Measurements from ENCODE around the gene VWA8. TPM values are rescaled to one million over a fixed set of nuclear protein-coding genes. Genes with fewer than 3 reads are reported as not detected.

The VWA8 gene
- total RNA-seq, 1 experiment from 2014 or later: 22.6 TPM

GRCh38 chr13:41644742-41645141 lies 316.2 kb downstream of the VWA8 start:
- ChIA-PET CTCF (no interaction called here), POLR2A (no interaction called here), RAD21 (ENCODE audit: low non-redundant PET in 1 of 2, low total read pairs in 2 of 2, uncharacterized antibody in 2 of 2, unreplicated experiment in 2 of 2) (no interaction called here)
- BruUV-seq (replicated peaks): no TSS peak
- intact Hi-C loops (cut with micrococcal nuclease): no loop called here
- H3K79me2 ChIP-seq (ENCODE audit: insufficient read depth, low read length): no peaks in the 10 kb centered on the region
- no peaks in the 10 kb centered on the region for H3K27me3 ChIP-seq (ENCODE audit: insufficient read depth, low read length)
- no peaks in the 10 kb centered on the region for H3K9me2 ChIP-seq (ENCODE audit: insufficient read depth)
- no peak overlapping the region for H3K27ac ChIP-seq (ENCODE audit: low read depth, low read length)
- H4K20me1 ChIP-seq (ENCODE audit: insufficient read depth): no peaks in the 10 kb centered on the region
- no peak for TF ChIP-seq CBX3 (IDR thresholded peaks at IDR 0.05; ENCODE audit: low read depth)
- no peak for TF ChIP-seq ZNF274 (IDR thresholded peaks at IDR 0.05; ENCODE audit: low read depth, low read length)
- no peak for TF ChIP-seq ZBTB33 (IDR thresholded peaks at IDR 0.05; ENCODE audit: extremely low read depth, insufficient replicate concordance, low read length)
- no peak for TF ChIP-seq TCF7L2 (IDR thresholded peaks at IDR 0.05; ENCODE audit: borderline replicate concordance, extremely low read depth, insufficient read depth, insufficient read length)
- TF ChIP-seq ZFX (IDR thresholded peaks at IDR 0.05): no peak
- TF ChIP-seq RAD21 (IDR thresholded peaks at IDR 0.05; ENCODE audit: low read depth): no peak
- TF ChIP-seq EGR1 (IDR thresholded peaks at IDR 0.05; ENCODE audit: low read depth): no peak
- no peak for TF ChIP-seq POLR2A (IDR thresholded peaks at IDR 0.05; ENCODE audit: borderline replicate concordance, extremely low read depth, insufficient read depth, insufficient read length)
- no peak for TF ChIP-seq ELF1 (IDR thresholded peaks at IDR 0.05; ENCODE audit: borderline replicate concordance, low read depth)
- TF ChIP-seq SIN3A (IDR thresholded peaks at IDR 0.05; ENCODE audit: low read depth): no peak
- no peak for TF ChIP-seq SRF (IDR thresholded peaks at IDR 0.05; ENCODE audit: low read depth)
- TF ChIP-seq JUND (IDR thresholded peaks at IDR 0.05): no peak
- no peak for TF ChIP-seq CTCF (IDR thresholded peaks at IDR 0.05 in 2 of 3, conservative IDR thresholded peaks at IDR 0.05 in 1 of 3; ENCODE audit: borderline replicate concordance in 1 of 3, insufficient read depth in 1 of 3, low read depth in 2 of 3, low read length in 2 of 3)
- no peak for TF ChIP-seq EZH2phosphoT487 (IDR thresholded peaks at IDR 0.05; ENCODE audit: borderline replicate concordance)
- TF ChIP-seq EZH2 (IDR thresholded peaks at IDR 0.05): no peak
- H3K4me2 ChIP-seq (ENCODE audit: low read length): no peak overlapping the region
- peaks cover 32 to 41% of the 10 kb centered on the region in 2 experiments for H3K4me1 ChIP-seq (ENCODE audit: control insufficient read depth in 1 of 2, insufficient read depth in 2 of 2, low read length in 2 of 2)
- H2AFZ ChIP-seq (ENCODE audit: low read depth, low read length, poor library complexity, severe bottlenecking): no peak overlapping the region
- H3K9ac ChIP-seq (ENCODE audit: low read length): no peak overlapping the region
- H3K9me3 ChIP-seq (ENCODE audit: control insufficient read depth in 1 of 2, insufficient read depth in 1 of 2, low read depth in 1 of 2, low read length in 2 of 2): no peaks in the 10 kb centered on the region
- ATAC-seq (no peak), DNase-seq (ENCODE audit: low read depth, low spot score) (no peak)
- no peak overlapping the region for H3K4me3 ChIP-seq (replicated peaks in 1 of 2; ENCODE audit: low read depth in 1 of 2, low read length in 2 of 2)
- no peaks in the 10 kb centered on the region for H3K36me3 ChIP-seq (ENCODE audit: control insufficient read depth in 1 of 2, insufficient read depth in 2 of 2, low read length in 2 of 2)

All from HCT116 (cell line).